Lung (tissue), 13 donors: ENCODE measurements around the gene CACNA1E. TPM values are rescaled to one million over a fixed set of nuclear protein-coding genes. Genes with fewer than 3 reads are reported as not detected.
"Not testable (repeated sequence)": the region's sequence is repeated elsewhere in the genome, so short reads cannot be mapped to it uniquely, and the experiment has no call there.

ENCODE experiments used
- ATAC-seq: fragments of 200-7000 bp; cut with Tn5 transposase; one replicate; pipeline ENCODE4 v1.9.1; 2020; ENCODE audit warnings: moderate number of reproducible peaks; ENCODE audit not compliant: insufficient read depth, low FRiP score
- DNase-seq, 3 donors: peaks; one replicate each; pipeline ENCODE4 v3.0.0-alpha.2; 2013 to 2017
- H3K27ac ChIP-seq, 2 donors: one replicate each; pipeline ENCODE4 v1.5.1; 2013; ENCODE audit warnings: mild to moderate bottlenecking in 2 of 2, moderate library complexity in 2 of 2, control low read depth in 1 of 2, inconsistent platforms in 1 of 2, low read depth in 1 of 2, low read length in 1 of 2
- H3K27me3 ChIP-seq, 3 donors: one replicate each; pipeline ENCODE4 v1.5.1; 2013; ENCODE audit warnings: low read length in 2 of 3; ENCODE audit not compliant: control insufficient read depth in 3 of 3, insufficient read depth in 3 of 3
- H3K36me3 ChIP-seq, 4 donors: one replicate each; pipeline ENCODE4 v1.5.1; 2013; ENCODE audit warnings: low read length in 4 of 4, mild to moderate bottlenecking in 1 of 4, moderate library complexity in 1 of 4; ENCODE audit not compliant: control insufficient read depth in 4 of 4, insufficient read depth in 4 of 4
- H3K4me1 ChIP-seq, 5 donors: one replicate each; pipeline ENCODE4 v1.5.1; 2013; ENCODE audit warnings: low read length in 5 of 5, mild to moderate bottlenecking in 2 of 5, moderate library complexity in 1 of 5; ENCODE audit not compliant: control insufficient read depth in 5 of 5, insufficient read depth in 5 of 5
- H3K4me3 ChIP-seq: one replicate; pipeline ENCODE4 v1.5.1; 2013; ENCODE audit warnings: mild to moderate bottlenecking, control low read depth, moderate library complexity
- H3K9ac ChIP-seq, 2 donors: one replicate each; pipeline ENCODE4 v1.5.1; 2013; ENCODE audit warnings: low read length in 2 of 2, control low read depth in 1 of 2; ENCODE audit not compliant: insufficient read depth in 1 of 2
- H3K9me3 ChIP-seq, 4 donors: one replicate each; pipeline ENCODE4 v1.5.1; 2013; ENCODE audit warnings: low read length in 3 of 4, mild to moderate bottlenecking in 1 of 4, moderate library complexity in 1 of 4; ENCODE audit not compliant: control insufficient read depth in 4 of 4, insufficient read depth in 3 of 4
- WGBS, 2 donors: extraction: QIAGEN DNeasy Blood & Tissue Kit; methylation state at CpG; one replicate each; pipeline ENCODE4 v1.1.7; 2013; 5-methylcytosine and 5-hydroxymethylcytosine counted together
- polyA plus RNA-seq, 2 donors: library from polyadenylated mRNA; stranded (reverse); fragments of 200-250 nt; gene quantifications; one replicate each; pipeline ENCODE4 v1.2.1, GENCODE V29; 2013
- small RNA-seq: library from RNA; depleted of rRNA; stranded (forward); fragments of <200 nt; gene quantifications from one replicate; pipeline ENCODE3, GENCODE V24; 2014; ENCODE audit warnings: low replicate concordance
- total RNA-seq, 2 donors: library from RNA; depleted of rRNA in 1 of 2; stranded (reverse); fragments of >200 nt in 1 of 2; gene quantifications; one replicate each; pipeline ENCODE4 v1.2.1, GENCODE V29; 2014 to 2021
- TF ChIP-seq, protein P1 (sequence below): IDR thresholded peaks from 2 replicates; pipeline ENCODE4 v1.5.1; 2012; ENCODE audit warnings: mild to moderate bottlenecking; ENCODE audit errors: control extremely low read depth, extremely low read depth
- donor health status: control.
- donor health status: control.
- donor health status: Bipolar disorder and iron deficiency.
- donor health status: healthy.
- donor health status: DM: yes; HTN: yes; CAD: no.

Gene CACNA1E
- total and polyA plus RNA-seq, 4 donors: 0.02 to 1.4 (median 0.80) TPM

DNA sequence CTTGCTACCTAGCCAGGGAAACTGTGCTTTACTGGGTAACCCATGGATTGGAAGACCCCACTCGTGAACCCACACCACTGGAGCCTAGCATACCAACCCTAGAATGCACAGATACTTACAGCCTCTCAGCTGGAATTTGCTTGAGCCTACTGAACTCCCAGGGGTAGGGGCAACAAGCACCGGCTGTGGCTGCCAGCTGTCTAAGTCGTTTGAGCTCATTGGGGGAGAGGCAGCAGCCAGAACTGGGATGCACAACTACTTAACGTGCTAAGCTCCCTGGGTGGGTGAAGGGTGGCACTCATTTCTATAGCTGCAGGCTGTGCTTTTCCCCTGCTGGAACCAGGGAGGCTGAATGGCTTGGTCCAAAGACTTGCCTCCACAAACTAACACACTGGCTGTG lies 365.8 kb downstream of the CACNA1E start:
- ATAC-seq: no peak
- TF ChIP-seq, protein P1, sequence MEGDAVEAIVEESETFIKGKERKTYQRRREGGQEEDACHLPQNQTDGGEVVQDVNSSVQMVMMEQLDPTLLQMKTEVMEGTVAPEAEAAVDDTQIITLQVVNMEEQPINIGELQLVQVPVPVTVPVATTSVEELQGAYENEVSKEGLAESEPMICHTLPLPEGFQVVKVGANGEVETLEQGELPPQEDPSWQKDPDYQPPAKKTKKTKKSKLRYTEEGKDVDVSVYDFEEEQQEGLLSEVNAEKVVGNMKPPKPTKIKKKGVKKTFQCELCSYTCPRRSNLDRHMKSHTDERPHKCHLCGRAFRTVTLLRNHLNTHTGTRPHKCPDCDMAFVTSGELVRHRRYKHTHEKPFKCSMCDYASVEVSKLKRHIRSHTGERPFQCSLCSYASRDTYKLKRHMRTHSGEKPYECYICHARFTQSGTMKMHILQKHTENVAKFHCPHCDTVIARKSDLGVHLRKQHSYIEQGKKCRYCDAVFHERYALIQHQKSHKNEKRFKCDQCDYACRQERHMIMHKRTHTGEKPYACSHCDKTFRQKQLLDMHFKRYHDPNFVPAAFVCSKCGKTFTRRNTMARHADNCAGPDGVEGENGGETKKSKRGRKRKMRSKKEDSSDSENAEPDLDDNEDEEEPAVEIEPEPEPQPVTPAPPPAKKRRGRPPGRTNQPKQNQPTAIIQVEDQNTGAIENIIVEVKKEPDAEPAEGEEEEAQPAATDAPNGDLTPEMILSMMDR: no peak
- no peak overlapping the region for H3K4me3 ChIP-seq

DNA sequence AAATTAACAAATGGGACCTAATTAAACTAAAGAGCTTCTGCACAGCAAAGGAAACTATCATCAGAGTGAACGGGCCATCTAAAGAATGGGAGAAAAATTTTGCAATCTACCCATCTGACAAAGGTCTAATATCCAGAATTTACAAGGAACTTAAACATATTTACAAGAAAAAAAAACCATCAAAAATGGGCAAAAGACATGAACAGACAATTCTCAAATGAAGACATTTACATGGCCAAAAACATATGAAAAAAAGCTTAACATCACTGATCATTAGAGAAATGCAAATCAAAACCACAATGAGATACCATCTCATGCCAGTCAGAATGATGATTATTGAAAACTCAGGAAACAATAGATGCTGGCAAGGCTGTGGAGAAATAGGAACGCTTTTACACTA lies 370.9 kb downstream of the CACNA1E start:
- not testable (repeated sequence) for H3K9ac ChIP-seq, ATAC-seq
- WGBS, 2 donors: 66 to 85% methylated on average over 2 of the region's 2 CpGs

More for the DNA sequence above, 365.8 kb downstream of the CACNA1E start:
- 68 to 79% methylated on average over 4 of the region's 4 CpGs for whole genome bisulfite sequencing, 2 donors
- no peak overlapping the region for H3K27ac ChIP-seq
- H3K36me3 ChIP-seq: no peaks in the 10 kb centered on the region
- H3K9ac ChIP-seq: no peak overlapping the region
- peaks cover 0 to 5% (median 0%) of the 10 kb centered on the region in 4 donors for H3K9me3 ChIP-seq
- H3K27me3 ChIP-seq: no peaks in the 10 kb centered on the region
- no peaks in the 10 kb centered on the region for H3K4me1 ChIP-seq
- DNase-seq: no peak

GRCh38 chr1:181855380-181855779 lies 372.1 kb downstream of the CACNA1E start:
- Histone ChIP-seq H3K4me3 (no peak overlapping the region), H3K27me3 (no peaks in the 10 kb centered on the region), H3K27ac (no peak overlapping the region), H3K4me1 (no peaks in the 10 kb centered on the region), H3K9ac (no peak overlapping the region), H3K36me3 (no peaks in the 10 kb centered on the region), H3K9me3 (no peaks in the 10 kb centered on the region)
- ATAC-seq (no peak), DNase-seq (no peak)
- 74 to 79% methylated on average over 1 of the region's 1 CpG for WGBS, 2 donors
- TF ChIP-seq, protein P1: no peak

More for the DNA sequence above, 370.9 kb downstream of the CACNA1E start:
- H3K4me3 ChIP-seq, H3K9me3 ChIP-seq, H3K36me3 ChIP-seq, DNase-seq, H3K4me1 ChIP-seq, H3K27ac ChIP-seq, H3K27me3 ChIP-seq: not testable (repeated sequence)

Small RNA genes within 50 kb of the gene (small RNA-seq; reads per million reads assigned to genes)
- gene RF00017: not detected
- not detected for gene RNA5SP70
